Stimulated activated naive CD4-positive, alpha-beta T cell (primary cell): ENCODE results near the gene MYBPHL.

Experiments used
- DNase-seq, 6 experiments: peaks; one replicate each; lab custom pipeline; 2025; lab: John Stamatoyannopoulos, UW

MYBPHL gene

DNA sequence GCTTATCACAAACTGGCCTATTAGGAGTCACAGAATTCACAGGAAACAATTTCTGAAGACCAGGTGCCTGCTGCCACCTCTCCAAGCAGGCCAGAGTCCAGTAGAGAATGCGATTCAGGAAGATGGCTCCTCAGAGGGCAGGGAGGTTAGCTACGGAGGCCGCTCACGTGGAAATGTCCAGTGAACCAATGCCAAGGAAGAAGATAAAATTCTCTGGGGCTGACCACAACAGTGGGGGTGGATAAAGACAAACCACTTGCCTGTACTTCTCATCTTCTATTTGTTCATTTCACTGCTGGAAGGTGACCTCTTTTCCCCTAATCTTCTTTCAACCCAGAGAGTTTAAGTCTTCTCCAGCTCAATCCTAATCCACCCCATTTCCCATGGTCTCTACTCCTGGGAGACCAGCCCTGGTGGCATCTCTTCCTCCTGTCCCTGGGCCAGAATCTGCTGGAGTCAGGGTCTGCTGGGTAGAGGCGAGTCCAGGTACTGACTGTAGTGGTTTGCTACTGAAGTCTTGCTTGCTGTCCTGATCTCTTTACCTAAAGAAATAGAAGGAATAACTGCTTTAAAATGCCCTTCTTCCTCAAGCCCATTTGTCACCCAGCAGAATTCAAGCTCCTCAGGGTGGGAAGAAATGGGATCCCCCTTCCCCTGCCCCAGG lies 27.1 kb downstream of the MYBPHL start:
- no peak for DNase-seq

DNA sequence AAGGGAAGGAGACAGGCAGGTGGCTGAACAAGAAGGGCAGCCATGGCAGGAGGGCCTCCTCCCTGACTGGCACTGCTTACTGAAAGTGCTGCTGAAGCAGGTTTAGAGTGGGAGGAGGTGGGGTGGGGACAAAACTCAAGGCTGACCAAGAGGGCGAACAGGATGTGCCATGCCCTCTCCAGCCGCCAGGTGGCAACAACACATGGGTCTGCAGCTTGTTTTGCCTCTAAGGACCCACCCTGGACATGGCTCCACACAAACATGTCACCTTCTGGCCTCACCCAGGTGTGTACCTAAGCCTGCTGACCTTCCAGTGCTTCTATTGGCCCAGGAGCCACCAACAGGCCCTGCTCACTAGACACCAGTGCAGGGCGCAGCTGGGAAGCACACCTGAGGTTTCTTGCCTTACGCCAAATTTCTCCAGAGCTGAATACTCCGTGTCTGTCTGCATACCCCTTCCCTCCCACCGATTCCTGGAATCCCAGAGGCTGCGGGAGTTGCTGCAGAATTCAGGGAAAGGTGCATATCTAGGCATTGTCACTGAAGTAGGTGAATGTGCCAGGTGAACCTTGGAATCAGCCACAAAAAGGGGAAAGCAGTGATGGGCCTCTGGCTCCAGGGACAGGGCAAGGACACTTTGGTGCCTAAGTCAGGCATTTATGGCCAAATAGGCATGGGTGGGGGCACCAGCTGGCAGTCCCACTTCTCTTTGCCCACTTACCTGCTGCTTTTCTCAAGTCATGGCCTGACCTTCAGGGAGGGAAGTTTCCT lies 29.2 kb downstream of the MYBPHL start:
- DNase-seq: peak in 5 of 6 experiments; percentile 22 to 53 (median 29)

DNA sequence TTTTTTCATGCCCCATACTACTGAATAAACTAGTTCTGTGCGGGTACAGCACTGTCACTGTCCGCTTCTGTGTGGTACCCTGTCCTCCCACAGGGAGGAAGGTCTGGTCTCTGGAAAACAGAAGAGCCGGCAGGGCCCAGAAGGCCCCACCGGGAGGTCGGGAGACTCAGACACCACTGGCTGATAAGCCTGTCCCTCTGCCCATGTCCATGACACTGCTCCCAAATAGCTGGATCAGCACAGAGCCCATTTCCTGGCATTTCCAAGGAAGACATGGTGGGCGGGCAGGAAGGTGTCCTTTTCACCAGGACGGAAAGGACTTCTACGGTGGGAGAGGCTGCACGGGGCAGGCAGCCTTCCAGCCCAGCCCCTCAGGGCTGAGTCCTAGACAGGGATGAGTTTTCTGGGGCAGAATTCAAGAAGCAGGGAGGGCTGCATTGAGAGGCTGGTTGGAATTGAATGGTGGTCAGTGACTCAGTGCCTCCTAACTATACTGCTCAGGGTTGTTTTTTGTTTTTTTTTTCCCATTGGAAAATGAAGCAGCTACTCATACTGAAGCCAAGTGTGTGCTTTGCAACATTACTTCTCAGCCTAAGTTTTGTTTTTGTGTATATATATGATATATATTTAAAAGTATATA lies 31.0 kb downstream of the MYBPHL start:
- no peak for DNase-seq

DNA sequence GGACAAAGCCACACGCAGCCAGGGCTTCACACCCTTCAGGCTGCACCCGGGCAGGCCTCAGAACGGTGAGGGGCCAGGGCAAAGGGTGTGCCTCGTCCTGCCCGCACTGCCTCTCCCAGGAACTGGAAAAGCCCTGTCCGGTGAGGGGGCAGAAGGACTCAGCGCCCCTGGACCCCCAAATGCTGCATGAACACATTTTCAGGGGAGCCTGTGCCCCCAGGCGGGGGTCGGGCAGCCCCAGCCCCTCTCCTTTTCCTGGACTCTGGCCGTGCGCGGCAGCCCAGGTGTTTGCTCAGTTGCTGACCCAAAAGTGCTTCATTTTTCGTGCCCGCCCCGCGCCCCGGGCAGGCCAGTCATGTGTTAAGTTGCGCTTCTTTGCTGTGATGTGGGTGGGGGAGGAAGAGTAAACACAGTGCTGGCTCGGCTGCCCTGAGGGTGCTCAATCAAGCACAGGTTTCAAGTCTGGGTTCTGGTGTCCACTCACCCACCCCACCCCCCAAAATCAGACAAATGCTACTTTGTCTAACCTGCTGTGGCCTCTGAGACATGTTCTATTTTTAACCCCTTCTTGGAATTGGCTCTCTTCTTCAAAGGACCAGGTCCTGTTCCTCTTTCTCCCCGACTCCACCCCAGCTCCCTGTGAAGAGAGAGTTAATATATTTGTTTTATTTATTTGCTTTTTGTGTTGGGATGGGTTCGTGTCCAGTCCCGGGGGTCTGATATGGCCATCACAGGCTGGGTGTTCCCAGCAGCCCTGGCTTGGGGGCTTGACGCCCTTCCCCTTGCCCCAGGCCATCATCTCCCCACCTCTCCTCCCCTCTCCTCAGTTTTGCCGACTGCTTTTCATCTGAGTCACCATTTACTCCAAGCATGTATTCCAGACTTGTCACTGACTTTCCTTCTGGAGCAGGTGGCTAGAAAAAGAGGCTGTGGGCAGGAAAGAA lies 32.0 kb downstream of the MYBPHL start:
- no peak for DNase-seq

DNA sequence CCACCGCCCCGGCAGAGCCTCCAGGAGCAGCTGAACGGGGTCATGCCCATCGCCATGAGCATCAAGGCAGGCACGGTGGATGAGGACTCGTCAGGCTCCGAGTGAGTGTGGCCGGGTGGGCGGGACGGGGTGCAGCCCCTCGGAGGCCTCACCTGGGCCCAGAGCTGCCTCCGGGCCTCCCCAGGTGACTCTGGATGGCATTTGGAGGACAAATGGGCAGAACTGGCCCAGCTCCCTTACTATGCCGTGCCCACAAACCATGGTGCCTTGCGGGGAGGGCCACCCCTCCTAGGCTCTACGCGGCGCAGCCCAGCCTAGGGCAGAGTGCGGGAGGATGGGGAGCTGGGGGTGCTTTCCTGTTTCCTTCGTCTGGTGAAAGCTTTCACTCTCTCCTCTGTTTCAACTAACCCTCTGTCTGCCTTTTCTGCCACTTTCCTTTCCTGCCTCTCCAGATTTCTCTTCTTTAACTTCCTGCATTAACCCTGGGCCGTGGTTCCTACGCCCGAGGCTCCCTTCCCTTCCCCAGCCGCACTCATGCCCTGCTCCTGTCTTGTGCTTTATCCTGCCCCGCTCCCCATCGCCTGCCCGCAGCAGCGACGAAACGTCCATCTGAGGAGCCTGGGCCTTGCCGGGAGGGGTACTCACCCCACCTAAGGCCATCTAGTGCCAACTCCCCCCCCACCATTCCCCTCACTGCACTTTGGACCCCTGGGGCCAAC lies 33.1 kb downstream of the MYBPHL start:
- DNase-seq: no peak

DNA sequence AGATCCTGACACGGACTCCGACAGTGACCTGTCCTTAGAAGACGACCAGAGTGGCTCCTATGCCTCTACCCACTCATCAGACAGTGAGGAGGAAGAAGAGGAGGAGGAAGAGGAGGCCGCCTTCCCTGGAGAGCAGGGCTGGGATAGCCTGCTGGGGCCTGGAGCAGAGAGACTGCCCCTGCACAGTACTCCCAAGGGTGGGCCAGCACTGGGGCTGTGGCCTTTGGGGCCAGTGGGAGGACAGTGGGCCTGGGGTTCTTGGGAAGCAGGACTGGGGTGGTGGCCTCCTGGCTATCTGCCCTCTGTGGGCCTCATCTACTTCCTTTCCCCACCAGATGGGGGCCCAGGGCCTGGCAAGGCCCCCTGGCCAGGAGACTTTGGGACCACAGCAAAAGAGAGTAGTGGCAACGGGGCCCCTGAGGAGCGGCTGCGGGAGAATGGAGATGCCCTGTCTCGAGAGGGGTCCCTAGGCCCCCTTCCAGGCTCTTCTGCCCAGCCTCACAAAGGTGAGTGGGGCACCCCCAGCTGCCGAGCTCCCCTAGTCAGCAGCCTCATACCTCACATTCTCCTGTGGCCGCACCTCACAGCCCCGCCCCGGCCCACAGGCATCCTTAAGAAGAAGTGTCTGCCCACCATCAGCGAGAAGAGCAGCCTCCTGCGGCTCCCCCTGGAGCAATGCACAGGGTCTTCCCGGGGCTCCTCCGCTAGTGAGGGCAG lies 33.8 kb downstream of the MYBPHL start:
- no peak for DNase-seq

DNA sequence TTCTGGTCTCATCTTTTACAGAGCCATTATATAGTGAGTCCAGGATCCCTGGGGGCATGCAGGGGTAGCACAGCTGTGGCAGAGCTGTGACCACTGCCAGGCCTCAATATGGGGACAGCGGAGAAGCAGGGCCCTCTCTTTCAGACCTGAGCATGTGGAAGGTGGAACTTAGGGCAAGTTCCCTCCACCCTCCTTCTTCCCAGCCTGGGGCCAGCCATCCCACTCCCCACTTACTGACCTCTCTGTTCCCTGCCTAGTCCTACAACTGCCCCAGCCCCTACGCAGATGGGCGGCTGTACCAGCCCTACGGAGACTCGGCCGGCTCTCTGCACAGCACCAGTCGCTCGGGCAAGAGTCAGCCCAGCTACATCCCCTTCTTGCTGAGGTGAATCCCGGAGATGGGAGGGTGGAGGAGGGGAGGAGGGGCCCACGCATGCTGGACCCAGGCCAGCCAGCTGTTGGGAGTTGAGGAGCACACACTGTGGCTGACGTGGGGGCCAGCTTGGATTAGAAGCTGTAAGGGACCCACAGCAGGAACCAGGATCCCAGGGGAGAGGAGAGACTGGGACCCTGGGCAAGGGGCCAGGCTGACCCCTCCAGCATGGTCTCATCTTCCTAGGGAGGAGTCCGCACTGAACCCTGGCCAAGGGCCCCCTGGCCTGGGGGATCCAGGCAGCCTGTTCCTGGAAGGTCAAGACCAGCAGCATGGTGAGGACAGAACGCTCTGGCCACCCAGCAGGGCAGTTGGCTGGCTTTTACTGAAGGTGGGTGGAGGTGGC lies 34.6 kb downstream of the MYBPHL start:
- DNase-seq: no peak

DNA sequence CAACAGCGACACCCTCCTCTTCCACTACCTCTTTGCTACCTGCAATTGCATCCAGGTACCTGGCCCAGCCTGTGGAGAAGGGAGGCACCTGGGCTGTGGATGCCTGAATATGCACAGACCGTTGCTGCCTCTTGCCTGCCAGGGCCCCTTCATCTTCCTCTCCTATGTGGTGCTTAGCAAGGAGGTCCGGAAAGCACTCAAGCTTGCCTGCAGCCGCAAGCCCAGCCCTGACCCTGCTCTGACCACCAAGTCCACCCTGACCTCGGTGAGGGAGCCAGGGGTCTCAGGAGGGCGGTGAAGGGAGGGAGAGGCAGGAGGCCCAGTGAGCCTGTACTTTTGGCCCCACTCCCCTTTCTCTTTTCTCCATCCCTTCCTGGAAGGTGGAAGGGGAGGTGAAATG lies 35.4 kb downstream of the MYBPHL start:
- DNase-seq: no peak

DNA sequence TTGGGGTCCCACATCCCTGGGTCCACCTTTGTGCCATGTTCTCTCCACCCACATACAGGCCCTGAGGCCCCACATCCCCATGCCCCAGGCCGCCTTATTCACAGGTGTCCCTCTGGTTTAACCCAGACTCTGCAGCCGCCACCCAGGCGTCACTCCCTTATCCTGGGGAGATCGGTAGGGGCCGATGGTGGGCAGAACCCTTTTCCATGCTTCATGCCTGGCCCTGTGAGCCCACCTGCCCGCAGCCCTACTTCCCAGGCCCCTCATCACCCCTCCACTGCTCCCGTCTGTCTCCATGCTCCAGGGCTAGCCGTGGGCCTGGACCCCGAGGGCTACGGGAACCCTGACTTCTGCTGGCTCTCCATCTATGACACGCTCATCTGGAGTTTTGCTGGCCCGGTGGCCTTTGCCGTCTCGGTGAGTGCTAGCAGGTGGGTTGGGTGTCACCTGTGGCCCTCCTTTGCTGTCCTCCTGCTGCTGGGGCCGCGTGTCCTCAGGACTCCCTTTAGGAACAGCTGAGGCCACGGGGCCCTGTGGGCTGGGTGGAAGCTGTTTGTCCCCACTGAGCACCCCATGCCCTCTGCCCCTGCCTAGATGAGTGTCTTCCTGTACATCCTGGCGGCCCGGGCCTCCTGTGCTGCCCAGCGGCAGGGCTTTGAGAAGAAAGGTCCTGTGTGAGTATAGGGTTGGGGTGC lies 36.0 kb downstream of the MYBPHL start:
- DNase-seq: no peak

DNA sequence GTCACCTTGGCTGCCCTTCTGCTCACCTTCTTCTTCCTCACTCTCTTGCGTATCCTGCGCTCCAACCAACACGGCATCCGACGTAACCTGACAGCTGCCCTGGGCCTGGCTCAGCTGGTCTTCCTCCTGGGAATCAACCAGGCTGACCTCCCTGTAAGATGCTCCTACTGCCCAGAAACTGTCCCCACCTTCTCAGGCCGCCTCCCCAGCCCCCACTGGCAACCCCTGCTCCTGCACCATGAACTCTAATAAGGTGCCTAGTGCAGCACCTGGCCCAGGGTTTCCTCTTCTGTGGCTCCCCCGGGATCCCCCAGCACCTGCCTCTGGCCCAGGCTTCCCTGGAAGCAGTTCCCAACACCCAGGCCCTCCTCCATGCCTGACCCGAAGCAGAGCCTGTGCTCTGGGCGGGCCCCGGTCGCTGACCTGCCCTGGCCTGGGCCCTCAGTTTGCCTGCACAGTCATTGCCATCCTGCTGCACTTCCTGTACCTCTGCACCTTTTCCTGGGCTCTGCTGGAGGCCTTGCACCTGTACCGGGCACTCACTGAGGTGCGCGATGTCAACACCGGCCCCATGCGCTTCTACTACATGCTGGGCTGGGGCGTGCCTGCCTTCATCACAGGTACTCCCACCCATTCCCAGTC lies 36.7 kb downstream of the MYBPHL start:
- no peak for DNase-seq

DNA sequence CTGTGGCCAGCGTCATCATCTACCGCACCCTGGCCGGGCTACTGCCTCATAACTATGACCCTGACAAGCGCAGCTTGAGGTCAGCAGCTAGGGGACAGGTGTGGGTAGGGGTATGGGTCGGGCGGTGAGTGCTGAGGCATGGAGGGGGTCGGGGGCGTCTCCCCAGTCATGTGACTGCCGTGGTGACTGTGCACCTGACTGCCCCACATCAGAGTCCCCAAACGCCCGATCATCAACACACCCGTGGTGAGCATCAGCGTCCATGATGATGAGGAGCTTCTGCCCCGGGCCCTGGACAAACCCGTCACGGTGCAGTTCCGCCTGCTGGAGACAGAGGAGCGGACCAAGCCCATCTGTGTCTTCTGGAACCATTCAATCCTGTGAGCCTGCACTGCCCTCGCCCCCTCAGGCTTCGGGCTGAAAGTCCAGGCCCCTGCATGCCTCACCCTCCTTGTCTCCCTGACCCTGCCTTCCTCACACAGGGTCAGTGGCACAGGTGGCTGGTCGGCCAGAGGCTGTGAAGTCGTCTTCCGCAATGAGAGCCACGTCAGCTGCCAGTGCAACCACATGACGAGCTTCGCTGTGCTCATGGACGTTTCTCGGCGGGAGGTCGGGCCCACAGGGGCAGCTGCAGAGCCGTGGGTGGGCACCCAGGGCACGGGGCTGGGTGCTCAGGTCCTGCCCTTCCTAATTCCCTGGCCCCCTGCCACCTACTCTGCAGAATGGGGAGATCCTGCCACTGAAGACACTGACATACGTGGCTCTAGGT lies 37.4 kb downstream of the MYBPHL start:
- DNase-seq: no peak

DNA sequence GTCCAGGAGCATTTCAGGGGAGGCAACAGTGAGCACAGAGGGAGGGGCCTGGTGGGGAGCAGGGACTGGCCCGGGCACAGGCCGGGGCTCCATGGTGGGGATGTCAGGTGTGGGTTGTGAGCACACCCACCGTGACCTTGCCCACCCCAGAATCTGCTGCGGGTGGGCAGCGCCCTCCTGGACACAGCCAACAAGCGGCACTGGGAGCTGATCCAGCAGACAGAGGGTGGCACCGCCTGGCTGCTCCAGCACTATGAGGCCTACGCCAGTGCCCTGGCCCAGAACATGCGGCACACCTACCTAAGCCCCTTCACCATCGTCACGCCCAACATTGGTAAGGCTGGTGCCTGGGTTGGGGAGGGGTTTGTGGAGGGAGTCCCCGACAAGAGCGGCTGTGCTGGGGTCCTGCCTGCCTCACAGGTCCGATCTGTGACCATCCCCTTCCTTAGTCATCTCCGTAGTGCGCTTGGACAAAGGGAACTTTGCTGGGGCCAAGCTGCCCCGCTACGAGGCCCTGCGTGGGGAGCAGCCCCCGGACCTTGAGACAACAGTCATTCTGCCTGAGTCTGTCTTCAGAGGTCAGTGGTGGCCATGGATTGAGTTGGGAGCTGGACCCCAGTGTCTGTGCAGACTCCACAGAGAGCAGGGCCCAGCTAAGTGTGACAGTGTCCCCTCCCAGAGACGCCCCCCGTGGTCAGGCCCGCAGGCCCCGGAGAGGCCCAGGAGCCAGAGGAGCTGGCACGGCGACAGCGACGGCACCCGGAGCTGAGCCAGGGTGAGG lies 38.2 kb downstream of the MYBPHL start:
- DNase-seq: no peak

DNA sequence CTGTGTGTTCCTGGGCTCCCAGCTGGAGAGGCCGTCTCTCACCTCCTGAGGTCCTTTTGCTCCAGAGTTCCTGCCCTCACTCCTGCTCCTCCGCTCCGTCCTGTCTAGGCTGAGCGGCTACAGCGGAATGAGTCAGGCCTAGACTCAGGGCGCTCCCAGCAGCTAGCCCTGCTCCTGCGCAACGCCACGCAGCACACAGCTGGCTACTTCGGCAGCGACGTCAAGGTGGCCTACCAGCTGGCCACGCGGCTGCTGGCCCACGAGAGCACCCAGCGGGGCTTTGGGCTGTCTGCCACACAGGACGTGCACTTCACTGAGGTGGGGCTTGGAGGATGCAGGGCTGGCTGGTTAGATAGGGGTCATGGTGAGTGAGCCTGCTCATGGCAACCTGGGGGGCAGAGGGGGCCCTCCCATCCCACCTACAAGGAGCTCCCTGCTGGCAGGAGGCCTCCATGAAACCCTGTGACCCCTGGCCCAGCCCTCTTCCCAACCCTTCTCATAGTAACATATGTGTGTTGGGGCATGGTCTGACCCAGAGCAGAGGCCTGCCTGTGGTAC lies 39.0 kb downstream of the MYBPHL start:
- no peak for DNase-seq

DNA sequence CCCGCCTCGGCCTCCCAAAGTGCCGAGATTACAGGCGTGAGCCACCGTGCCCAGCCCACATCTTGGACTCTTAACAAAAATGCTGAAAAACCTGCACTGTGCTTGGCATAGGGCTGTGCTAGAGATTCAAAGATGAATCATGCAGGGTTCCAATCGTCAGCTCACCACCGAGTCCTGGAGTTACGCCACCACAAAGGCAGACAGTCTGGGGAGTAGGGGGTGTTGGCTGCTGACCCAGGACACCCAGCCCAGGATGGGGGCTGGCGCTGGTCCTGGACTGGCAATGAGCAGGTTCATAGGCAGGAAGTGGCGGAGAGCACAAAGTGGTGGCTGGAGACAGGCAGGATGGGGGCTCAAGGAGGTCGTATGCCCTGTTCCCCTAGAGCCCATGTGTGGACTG lies 39.8 kb downstream of the MYBPHL start:
- DNase-seq: no peak

DNA sequence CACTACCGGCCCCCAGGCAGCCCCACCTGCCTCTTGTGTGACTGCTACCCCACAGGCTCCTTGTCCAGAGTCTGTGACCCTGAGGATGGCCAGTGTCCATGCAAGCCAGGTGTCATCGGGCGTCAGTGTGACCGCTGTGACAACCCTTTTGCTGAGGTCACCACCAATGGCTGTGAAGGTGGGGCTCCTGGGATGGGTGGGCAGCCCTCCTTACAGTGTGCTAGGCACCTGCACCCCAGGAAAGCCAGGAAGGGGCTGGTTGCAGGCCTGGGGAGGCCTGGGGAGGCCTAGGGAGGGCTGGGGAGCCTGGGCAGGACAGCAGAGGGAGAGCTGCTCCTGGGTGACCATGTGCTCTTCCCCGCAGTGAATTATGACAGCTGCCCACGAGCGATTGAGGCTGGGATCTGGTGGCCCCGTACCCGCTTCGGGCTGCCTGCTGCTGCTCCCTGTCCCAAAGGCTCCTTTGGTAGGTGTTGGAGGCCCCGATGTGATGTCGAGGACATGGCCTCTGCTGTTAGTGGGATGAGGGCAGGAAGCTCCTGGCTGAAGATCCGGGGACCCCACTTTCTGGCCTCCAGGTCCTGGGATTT lies 41.0 kb downstream of the MYBPHL start:
- no peak for DNase-seq

DNA sequence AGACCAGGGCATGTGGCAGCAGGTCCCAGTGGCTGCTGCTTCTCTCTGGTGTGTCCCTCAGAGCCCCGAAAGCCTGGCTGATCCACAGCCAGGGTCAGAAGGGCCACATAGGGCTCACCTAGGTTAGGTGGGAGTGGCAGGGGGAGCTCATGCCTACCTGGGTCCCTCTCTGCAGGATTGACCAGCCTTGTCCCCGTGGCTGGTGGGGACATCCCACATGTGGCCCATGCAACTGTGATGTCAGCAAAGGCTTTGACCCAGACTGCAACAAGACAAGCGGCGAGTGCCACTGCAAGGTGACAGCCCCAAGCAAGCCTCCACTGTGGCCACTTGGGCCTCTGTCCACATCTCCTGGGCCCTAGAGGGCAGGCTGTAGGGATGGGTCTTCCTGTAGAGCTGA lies 41.8 kb downstream of the MYBPHL start:
- no peak for DNase-seq

DNA sequence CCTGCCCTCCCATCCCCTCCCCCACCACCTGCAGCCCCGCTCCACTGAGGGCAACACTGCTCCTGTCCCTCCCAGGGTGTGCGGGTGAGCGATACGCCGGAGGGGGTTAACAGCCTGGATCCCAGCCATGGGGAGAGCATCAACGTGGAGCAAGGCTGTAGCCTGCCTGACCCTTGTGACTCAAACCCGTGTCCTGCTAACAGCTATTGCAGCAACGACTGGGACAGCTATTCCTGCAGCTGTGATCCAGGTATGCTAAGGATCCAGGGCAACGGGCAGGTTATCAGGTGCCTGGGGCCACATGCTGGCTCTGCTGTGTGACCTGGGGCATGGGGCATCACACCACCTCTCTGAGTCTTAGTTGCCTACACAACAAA lies 42.4 kb downstream of the MYBPHL start:
- DNase-seq: no peak
